ENCODE data around the gene MN1.

The MN1 gene

DNA sequence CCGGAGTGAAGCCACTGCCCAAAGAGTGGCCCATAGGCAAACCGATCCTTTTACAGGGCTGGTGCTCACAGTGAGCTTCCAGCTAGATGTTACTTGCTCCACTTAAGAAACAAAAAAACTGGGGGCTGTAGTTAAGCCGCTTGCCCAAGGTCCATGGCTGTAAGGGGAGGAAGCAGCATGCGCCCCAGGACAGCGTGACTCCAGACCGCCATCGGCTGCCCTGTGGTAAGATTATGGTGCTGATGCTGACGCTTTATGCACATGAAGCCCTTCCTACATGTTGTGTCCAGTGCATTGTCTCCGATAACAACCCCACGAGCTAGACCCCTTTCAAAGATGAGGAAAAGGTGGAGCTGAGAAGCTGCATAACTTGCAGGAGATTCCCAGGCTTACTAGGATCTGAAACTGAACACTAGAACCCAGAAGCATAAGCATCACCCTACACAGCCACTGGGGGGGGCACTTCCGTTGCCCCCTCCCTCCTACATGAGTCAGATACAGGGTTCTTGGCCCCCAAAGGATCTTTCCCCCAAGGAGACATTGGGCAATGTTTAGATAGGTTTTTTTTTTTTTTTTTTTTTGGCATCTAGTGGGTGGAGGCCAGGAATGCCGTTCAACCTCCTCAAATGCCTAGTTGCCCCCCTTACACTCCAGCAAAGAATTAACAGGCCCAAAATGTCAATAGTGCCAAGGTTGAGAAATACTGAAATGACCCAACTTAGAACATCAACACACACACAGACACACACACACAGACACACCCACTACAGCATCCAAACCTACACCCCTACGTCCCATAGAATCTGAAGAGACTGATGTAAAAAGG is 53.9 kb downstream of the MN1 start:
- Histone ChIP-seq H3K27ac (ENCODE audit: low read length) (no peak overlapping the region), H3K27me3 (ENCODE audit: insufficient read depth, low read length, poor library complexity) (peaks cover 18% of the 10 kb centered on the region), H4K20me1 (ENCODE audit: insufficient read depth, low read length) (no peaks in the 10 kb centered on the region), H2AFZ (ENCODE audit: low read depth, low read length) (no peak overlapping the region), H3K9me3 (ENCODE audit: insufficient read depth, low read length, severe bottlenecking) (no peaks in the 10 kb centered on the region), H3K4me2 (ENCODE audit: insufficient read depth, low read length) (no peak overlapping the region), H3K9ac (ENCODE audit: low read depth, low read length) (no peak overlapping the region), H3K4me1 (ENCODE audit: insufficient read depth, low read length) (no peaks in the 10 kb centered on the region), H3K4me3 (ENCODE audit: low read depth in 1 of 2, low read length in 2 of 2) (no peak overlapping the region), H3K79me2 (ENCODE audit: insufficient read depth, low read length) (no peaks in the 10 kb centered on the region), H3K36me3 (ENCODE audit: insufficient read depth, low read length) (no peaks in the 10 kb centered on the region)
- ATAC-seq (ENCODE audit: insufficient read depth, low read depth) (no peak), DNase-seq (no peak)
- TF ChIP-seq EZH2 (IDR thresholded peaks at IDR 0.05; ENCODE audit: borderline replicate concordance, low read depth, low read length, severe bottlenecking): no peak
- TF ChIP-seq, protein P1, sequence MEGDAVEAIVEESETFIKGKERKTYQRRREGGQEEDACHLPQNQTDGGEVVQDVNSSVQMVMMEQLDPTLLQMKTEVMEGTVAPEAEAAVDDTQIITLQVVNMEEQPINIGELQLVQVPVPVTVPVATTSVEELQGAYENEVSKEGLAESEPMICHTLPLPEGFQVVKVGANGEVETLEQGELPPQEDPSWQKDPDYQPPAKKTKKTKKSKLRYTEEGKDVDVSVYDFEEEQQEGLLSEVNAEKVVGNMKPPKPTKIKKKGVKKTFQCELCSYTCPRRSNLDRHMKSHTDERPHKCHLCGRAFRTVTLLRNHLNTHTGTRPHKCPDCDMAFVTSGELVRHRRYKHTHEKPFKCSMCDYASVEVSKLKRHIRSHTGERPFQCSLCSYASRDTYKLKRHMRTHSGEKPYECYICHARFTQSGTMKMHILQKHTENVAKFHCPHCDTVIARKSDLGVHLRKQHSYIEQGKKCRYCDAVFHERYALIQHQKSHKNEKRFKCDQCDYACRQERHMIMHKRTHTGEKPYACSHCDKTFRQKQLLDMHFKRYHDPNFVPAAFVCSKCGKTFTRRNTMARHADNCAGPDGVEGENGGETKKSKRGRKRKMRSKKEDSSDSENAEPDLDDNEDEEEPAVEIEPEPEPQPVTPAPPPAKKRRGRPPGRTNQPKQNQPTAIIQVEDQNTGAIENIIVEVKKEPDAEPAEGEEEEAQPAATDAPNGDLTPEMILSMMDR (IDR thresholded peaks at IDR 0.05; ENCODE audit: borderline replicate concordance, extremely low read depth, low read length, poor library complexity, severe bottlenecking): peak; percentile 40

DNA sequence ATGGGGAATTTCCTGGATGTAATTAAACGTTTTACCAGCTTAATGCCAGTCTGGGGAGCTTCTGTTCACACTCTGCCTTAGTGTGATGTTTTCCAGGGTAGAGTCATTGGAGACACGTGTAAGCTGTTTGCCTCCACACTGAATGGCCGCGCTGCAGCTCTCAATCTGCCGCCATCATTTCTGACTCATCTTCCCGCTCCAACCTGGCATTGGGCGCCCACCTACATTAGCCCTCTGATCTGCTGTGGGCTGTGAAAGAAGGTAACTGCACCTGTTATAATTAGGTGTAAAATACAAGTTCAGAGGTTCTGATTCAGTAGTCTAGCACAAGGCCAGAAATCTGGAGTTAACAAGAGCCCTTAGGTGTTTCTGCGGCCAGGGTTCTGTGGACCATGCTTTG is 54.6 kb downstream of the MN1 start:
- H3K36me3 ChIP-seq (ENCODE audit: insufficient read depth, low read length): no peaks in the 10 kb centered on the region
- H4K20me1 ChIP-seq (ENCODE audit: insufficient read depth, low read length): no peaks in the 10 kb centered on the region
- H3K79me2 ChIP-seq (ENCODE audit: insufficient read depth, low read length): no peaks in the 10 kb centered on the region
- ATAC-seq (ENCODE audit: insufficient read depth, low read depth) (no peak), DNase-seq (no peak)
- H3K4me3 ChIP-seq (ENCODE audit: low read depth in 1 of 2, low read length in 2 of 2): no peak overlapping the region
- no peak overlapping the region for H3K4me2 ChIP-seq (ENCODE audit: insufficient read depth, low read length)
- TF ChIP-seq, protein P1 (IDR thresholded peaks at IDR 0.05; ENCODE audit: borderline replicate concordance, extremely low read depth, low read length, poor library complexity, severe bottlenecking): no peak
- TF ChIP-seq EZH2 (IDR thresholded peaks at IDR 0.05; ENCODE audit: borderline replicate concordance, low read depth, low read length, severe bottlenecking): no peak
- H2AFZ ChIP-seq (ENCODE audit: low read depth, low read length): no peak overlapping the region
- H3K4me1 ChIP-seq (ENCODE audit: insufficient read depth, low read length): no peaks in the 10 kb centered on the region
- H3K9ac ChIP-seq (ENCODE audit: low read depth, low read length): no peak overlapping the region
- no peak overlapping the region for H3K27ac ChIP-seq (ENCODE audit: low read length)
- H3K27me3 ChIP-seq (ENCODE audit: insufficient read depth, low read length, poor library complexity): peaks cover 18% of the 10 kb centered on the region
- H3K9me3 ChIP-seq (ENCODE audit: insufficient read depth, low read length, severe bottlenecking): no peaks in the 10 kb centered on the region

DNA sequence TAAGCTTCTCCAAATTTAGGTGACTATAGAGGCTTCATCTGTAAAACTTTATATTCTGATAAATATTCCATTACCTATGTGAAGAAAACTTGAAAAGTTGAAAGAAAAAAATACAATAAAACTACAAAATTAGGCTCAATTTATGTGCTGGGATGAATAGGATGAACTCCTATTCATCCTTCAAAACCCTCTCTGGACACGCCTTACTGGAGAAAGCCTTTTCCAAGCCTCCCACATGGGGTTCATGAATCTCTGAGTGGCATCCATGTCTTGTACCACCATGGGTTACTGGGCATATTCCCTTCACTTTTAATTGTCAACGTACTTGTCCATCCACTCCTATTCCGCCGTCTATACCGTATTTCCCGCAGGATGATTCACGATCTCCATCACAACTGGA is 55.7 kb downstream of the MN1 start:
- Histone ChIP-seq H3K9me3 (ENCODE audit: insufficient read depth, low read length, severe bottlenecking) (peaks cover under 1% of the 10 kb centered on the region), H2AFZ (ENCODE audit: low read depth, low read length) (no peak overlapping the region), H4K20me1 (ENCODE audit: insufficient read depth, low read length) (no peaks in the 10 kb centered on the region), H3K27ac (ENCODE audit: low read length) (no peak overlapping the region), H3K4me2 (ENCODE audit: insufficient read depth, low read length) (no peak overlapping the region), H3K9ac (ENCODE audit: low read depth, low read length) (no peak overlapping the region), H3K27me3 (ENCODE audit: insufficient read depth, low read length, poor library complexity) (peaks cover 16% of the 10 kb centered on the region), H3K4me1 (ENCODE audit: insufficient read depth, low read length) (no peaks in the 10 kb centered on the region), H3K4me3 (ENCODE audit: low read depth in 1 of 2, low read length in 2 of 2) (no peak overlapping the region), H3K36me3 (ENCODE audit: insufficient read depth, low read length) (no peaks in the 10 kb centered on the region), H3K79me2 (ENCODE audit: insufficient read depth, low read length) (no peaks in the 10 kb centered on the region)
- no peak for TF ChIP-seq EZH2 (IDR thresholded peaks at IDR 0.05; ENCODE audit: borderline replicate concordance, low read depth, low read length, severe bottlenecking)
- TF ChIP-seq, protein P1 (IDR thresholded peaks at IDR 0.05; ENCODE audit: borderline replicate concordance, extremely low read depth, low read length, poor library complexity, severe bottlenecking): no peak
- ATAC-seq (ENCODE audit: insufficient read depth, low read depth): no peak
- no peak for DNase-seq
